ENCODE data around the gene RFC5.

Gene RFC5

GRCh38 chr12:118055865-118056773 lies 39.6 kb downstream of the RFC5 start:
- H3K27ac Mint-ChIP-seq, result no peak overlapping the region
- peaks cover 39% of the 10 kb centered on the region for H3K4me1 Mint-ChIP-seq
- H3K4me3 Mint-ChIP-seq, result no peak overlapping the region
- no peaks in the 10 kb centered on the region for H3K27me3 Mint-ChIP-seq
- H3K9me3 Mint-ChIP-seq, result no peaks in the 10 kb centered on the region
- H3K36me3 Mint-ChIP-seq, result peaks cover 3% of the 10 kb centered on the region

- no peaks in the 10 kb centered on the region for H3K36me3 Mint-ChIP-seq
- H3K4me3 Mint-ChIP-seq, result no peak overlapping the region
- H3K27ac Mint-ChIP-seq, result peak overlapping the region; percentile 17
- H3K9me3 Mint-ChIP-seq, result no peaks in the 10 kb centered on the region
- peaks cover 42% of the 10 kb centered on the region for H3K4me1 Mint-ChIP-seq
- no peaks in the 10 kb centered on the region for H3K27me3 Mint-ChIP-seq
These were observed 41.7 kb downstream of the RFC5 start for GRCh38 chr12:118058227-118058626.

GRCh38 chr12:118058881-118059280 lies 42.4 kb downstream of the RFC5 start:
- no peak overlapping the region for H3K27ac Mint-ChIP-seq
- no peak overlapping the region for H3K4me3 Mint-ChIP-seq
- H3K9me3 Mint-ChIP-seq, result no peaks in the 10 kb centered on the region
- H3K4me1 Mint-ChIP-seq, result peaks cover 43% of the 10 kb centered on the region
- H3K27me3 Mint-ChIP-seq, result no peaks in the 10 kb centered on the region
- H3K36me3 Mint-ChIP-seq, result no peaks in the 10 kb centered on the region

- H3K36me3 Mint-ChIP-seq, result no peaks in the 10 kb centered on the region
- H3K27ac Mint-ChIP-seq, result peak overlapping the region; percentile 92
- no peaks in the 10 kb centered on the region for H3K27me3 Mint-ChIP-seq
- H3K4me1 Mint-ChIP-seq, result peaks cover 50% of the 10 kb centered on the region
- peak overlapping the region; percentile 86 for H3K4me3 Mint-ChIP-seq
- no peaks in the 10 kb centered on the region for H3K9me3 Mint-ChIP-seq
These were observed 43.1 kb downstream of the RFC5 start for GRCh38 chr12:118059341-118060191.

- Mint-ChIP-seq H3K36me3 (no peaks in the 10 kb centered on the region), H3K9me3 (no peaks in the 10 kb centered on the region), H3K27me3 (no peaks in the 10 kb centered on the region), H3K4me3 (peak overlapping the region; percentile 86), H3K4me1 (peaks cover 54% of the 10 kb centered on the region), H3K27ac (peak overlapping the region; percentile 92)
These were observed 44.0 kb downstream of the RFC5 start for GRCh38 chr12:118060301-118061010.

GRCh38 chr12:118061011-118061872 lies 44.7 kb downstream of the RFC5 start, which contains the start of gene WSB2:
WSB2 (minus strand) TSS chr12:118061179; CDS start chr12:118061048, 131 bp downstream.
- Mint-ChIP-seq H3K9me3 (no peaks in the 10 kb centered on the region), H3K27me3 (no peaks in the 10 kb centered on the region), H3K27ac (peak within 1 kb of the TSS; percentile 95), H3K4me3 (peak within 1 kb of the TSS; percentile 98), H3K4me1 (peaks cover 54% of the 10 kb centered on the region), H3K36me3 (no peaks in the 10 kb centered on the region)

GRCh38 chr12:118061873-118062843 lies 45.7 kb downstream of the RFC5 start:
- Mint-ChIP-seq H3K4me1 (peaks cover 60% of the 10 kb centered on the region), H3K27me3 (no peaks in the 10 kb centered on the region), H3K27ac (peak overlapping the region; percentile 95), H3K4me3 (peak overlapping the region; percentile 98), H3K9me3 (no peaks in the 10 kb centered on the region), H3K36me3 (no peaks in the 10 kb centered on the region)

- peak overlapping the region; percentile 53 for H3K4me3 Mint-ChIP-seq
- peaks cover 56% of the 10 kb centered on the region for H3K4me1 Mint-ChIP-seq
- H3K27ac Mint-ChIP-seq, result no peak overlapping the region
- no peaks in the 10 kb centered on the region for H3K9me3 Mint-ChIP-seq
- H3K27me3 Mint-ChIP-seq, result peaks cover 1% of the 10 kb centered on the region
- no peaks in the 10 kb centered on the region for H3K36me3 Mint-ChIP-seq
These were observed 47.3 kb downstream of the RFC5 start for GRCh38 chr12:118063576-118064391.

GRCh38 chr12:118064608-118065007 lies 48.1 kb downstream of the RFC5 start:
- peak overlapping the region; percentile 53 for H3K4me3 Mint-ChIP-seq
- no peaks in the 10 kb centered on the region for H3K36me3 Mint-ChIP-seq
- H3K9me3 Mint-ChIP-seq, result no peaks in the 10 kb centered on the region
- peaks cover 49% of the 10 kb centered on the region for H3K4me1 Mint-ChIP-seq
- peaks cover 1% of the 10 kb centered on the region for H3K27me3 Mint-ChIP-seq
- H3K27ac Mint-ChIP-seq, result no peak overlapping the region

GRCh38 chr12:118065380-118065779 lies 48.9 kb downstream of the RFC5 start:
- peak overlapping the region; percentile 2 for H3K27ac Mint-ChIP-seq
- H3K36me3 Mint-ChIP-seq, result no peaks in the 10 kb centered on the region
- peaks cover 41% of the 10 kb centered on the region for H3K4me1 Mint-ChIP-seq
- peak overlapping the region; percentile 23 for H3K4me3 Mint-ChIP-seq
- H3K9me3 Mint-ChIP-seq, result no peaks in the 10 kb centered on the region
- peaks cover 1% of the 10 kb centered on the region for H3K27me3 Mint-ChIP-seq

- no peaks in the 10 kb centered on the region for H3K36me3 Mint-ChIP-seq
- H3K9me3 Mint-ChIP-seq, result no peaks in the 10 kb centered on the region
- H3K27ac Mint-ChIP-seq, result no peak overlapping the region
- peaks cover 31% of the 10 kb centered on the region for H3K4me1 Mint-ChIP-seq
- peaks cover 1% of the 10 kb centered on the region for H3K27me3 Mint-ChIP-seq
- no peak overlapping the region for H3K4me3 Mint-ChIP-seq
These were observed 51.9 kb downstream of the RFC5 start for GRCh38 chr12:118068445-118068844.

GRCh38 chr12:118070650-118071049 lies 54.1 kb downstream of the RFC5 start:
- Mint-ChIP-seq H3K27ac (no peak overlapping the region), H3K27me3 (peaks cover 1% of the 10 kb centered on the region), H3K4me3 (no peak overlapping the region), H3K36me3 (no peaks in the 10 kb centered on the region), H3K9me3 (no peaks in the 10 kb centered on the region), H3K4me1 (peaks cover 10% of the 10 kb centered on the region)

GRCh38 chr12:118073768-118074167 lies 57.3 kb downstream of the RFC5 start:
- Mint-ChIP-seq H3K27me3 (no peaks in the 10 kb centered on the region), H3K4me1 (no peaks in the 10 kb centered on the region), H3K4me3 (no peak overlapping the region), H3K9me3 (no peaks in the 10 kb centered on the region), H3K27ac (no peak overlapping the region), H3K36me3 (no peaks in the 10 kb centered on the region)

Measured in activated naive CD4-positive, alpha-beta T cell treated with anti-CD3 and anti-CD28 coated beads, Interleukin-2, amount 50 U/mL, for 24 hours (primary cell).